ENCODE measurements around the gene GPR3. TPM values are rescaled to one million over a fixed set of nuclear protein-coding genes. Genes with fewer than 3 reads are reported as not detected.

The GPR3 gene
- total and polyA plus RNA-seq, 2 of the 8 experiments (the other 6 are each of a cell fraction or from before 2014, with no cell fraction given): 9.9 to 26.5 TPM

GRCh38 chr1:27412502-27412901 is 20.1 kb downstream of the GPR3 start:
- H2BK5ac ChIP-seq (ENCODE audit: low read depth, low read length): no peak overlapping the region
- ChIA-PET POLR2A (ENCODE audit: partially characterized antibody) (no interaction called here), CTCF (ENCODE audit: partially characterized antibody) (interaction anchor here (0.9 to 37.8 kb wide), 10 partner anchors 9 to 251 kb away, joined by 3 to 863 read pairs (median 8); partner anchors contain the start of gene AHDC1)
- H4K5ac ChIP-seq (ENCODE audit: insufficient read length, low read depth, low read length): no peak overlapping the region
- H3K9me3 ChIP-seq (ENCODE audit: insufficient read depth in 2 of 2, low read depth in 1 of 2, low read length in 1 of 2): no peaks in the 10 kb centered on the region
- no peak overlapping the region for H3K9ac ChIP-seq (replicated peaks in 1 of 4; ENCODE audit: extremely low read depth in 1 of 4, low read depth in 3 of 4, low read length in 3 of 4)
- H4K91ac ChIP-seq (replicated peaks; ENCODE audit: insufficient read length, low read length): no peak overlapping the region
- DNase-seq (ENCODE audit: low read depth in 1 of 2, low spot score in 2 of 2) (no peak), FAIRE-seq (no peak)
- no peaks in the 10 kb centered on the region for H3K27me3 ChIP-seq (replicated peaks in 1 of 4; ENCODE audit: control insufficient read depth in 3 of 4, extremely low read depth in 1 of 4, insufficient read depth in 3 of 4, low read length in 3 of 4)
- TF ChIP-seq BCL11A (IDR thresholded peaks at IDR 0.05; ENCODE audit: low read depth in 2 of 2, low read length in 2 of 2): no peak
- TF ChIP-seq, protein P1, sequence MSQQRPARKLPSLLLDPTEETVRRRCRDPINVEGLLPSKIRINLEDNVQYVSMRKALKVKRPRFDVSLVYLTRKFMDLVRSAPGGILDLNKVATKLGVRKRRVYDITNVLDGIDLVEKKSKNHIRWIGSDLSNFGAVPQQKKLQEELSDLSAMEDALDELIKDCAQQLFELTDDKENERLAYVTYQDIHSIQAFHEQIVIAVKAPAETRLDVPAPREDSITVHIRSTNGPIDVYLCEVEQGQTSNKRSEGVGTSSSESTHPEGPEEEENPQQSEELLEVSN (IDR thresholded peaks at IDR 0.05): no peak
- no peak for TF ChIP-seq NRF1 (IDR thresholded peaks at IDR 0.05; ENCODE audit: low read depth, low read length)
- no peak for TF ChIP-seq HDAC2 (IDR thresholded peaks at IDR 0.05; ENCODE audit: borderline replicate concordance in 1 of 2, low read depth in 2 of 2, low read length in 2 of 2)
- TF ChIP-seq SIN3A (conservative IDR thresholded peaks at IDR 0.05 in 1 of 2, IDR thresholded peaks at IDR 0.05 in 1 of 2; ENCODE audit: low read depth in 1 of 2, low read length in 2 of 2): no peak
- no peak for TF ChIP-seq TEAD4 (IDR thresholded peaks at IDR 0.05; ENCODE audit: low read depth, low read length)
- TF ChIP-seq CHD1 (IDR thresholded peaks at IDR 0.05; ENCODE audit: low read depth, low read length): no peak
- TF ChIP-seq CEBPB (IDR thresholded peaks at IDR 0.05; ENCODE audit: low read depth, low read length): no peak
- no peak for TF ChIP-seq CREB1 (IDR thresholded peaks at IDR 0.05)
- TF ChIP-seq TAF1 (IDR thresholded peaks at IDR 0.05; ENCODE audit: low read depth, low read length): no peak
- TF ChIP-seq JUN (IDR thresholded peaks at IDR 0.05; ENCODE audit: low read depth, low read length): no peak
- TF ChIP-seq PHF8 (conservative IDR thresholded peaks at IDR 0.05; ENCODE audit: low read depth, low read length): no peak
- TF ChIP-seq TCF12 (IDR thresholded peaks at IDR 0.05; ENCODE audit: low read depth, low read length): no peak
- TF ChIP-seq EZH2 (IDR thresholded peaks at IDR 0.05; ENCODE audit: low read depth, low read length, severe bottlenecking): no peak
- no peaks in the 10 kb centered on the region for H3K23me2 ChIP-seq (ENCODE audit: low read depth, low read length)
- no peaks in the 10 kb centered on the region for H3K4me1 ChIP-seq (replicated peaks in 1 of 4; ENCODE audit: control insufficient read depth in 3 of 4, insufficient read depth in 4 of 4, low read length in 3 of 4)
- H3K18ac ChIP-seq (ENCODE audit: extremely low read depth, low read length): no peak overlapping the region
- H3K23ac ChIP-seq (ENCODE audit: insufficient read length): no peak overlapping the region
- H3K79me2 ChIP-seq (ENCODE audit: control insufficient read depth in 1 of 2, insufficient read depth in 2 of 2, low read length in 2 of 2): no peaks in the 10 kb centered on the region; a peak in 1 of 4 replicates
- H3K14ac ChIP-seq (ENCODE audit: insufficient read length): no peak overlapping the region
- no peak overlapping the region for H2AFZ ChIP-seq (ENCODE audit: low read length)
- H3K27ac ChIP-seq (ENCODE audit: low read depth, low read length): no peak overlapping the region
- H2AK5ac ChIP-seq (ENCODE audit: low read depth, low read length): no peak overlapping the region
- no peak overlapping the region for H3K4ac ChIP-seq (replicated peaks; ENCODE audit: insufficient read length, low read depth, low read length)
- H3K79me1 ChIP-seq (ENCODE audit: low read depth, low read length): no peaks in the 10 kb centered on the region; the same call in 1 of the 2 replicates
- no peak overlapping the region for H2BK12ac ChIP-seq (ENCODE audit: low read depth, low read length)
- H4K8ac ChIP-seq (ENCODE audit: extremely low read depth, insufficient read depth, low read length): no peak overlapping the region
- 94% methylated on average over 4 of the region's 4 CpGs; no CpG with 5 or more reads in 1 of the 2 experiments for WGBS, 2 experiments (ENCODE audit: extremely low coverage in 1 of 2, insufficient coverage in 1 of 2, insufficient read length in 1 of 2, insufficient replicate concordance in 2 of 2, low coverage in 1 of 2, low lambda C conversion rate in 2 of 2, missing lambda C conversion rate in 1 of 2)
- H3K4me3 ChIP-seq (ENCODE audit: extremely low read depth in 1 of 4, insufficient read depth in 2 of 4, low read depth in 3 of 4, low read length in 4 of 4): no peak overlapping the region
- no peak overlapping the region for H3K4me2 ChIP-seq (ENCODE audit: insufficient read depth in 1 of 2, low read depth in 2 of 2, low read length in 2 of 2)
- H3K36me3 ChIP-seq (ENCODE audit: control insufficient read depth in 2 of 4, insufficient read depth in 4 of 4, low read length in 3 of 4): peaks cover 27 to 76% (median 56%) of the 10 kb centered on the region in 4 experiments
- no peak overlapping the region for H3K56ac ChIP-seq (replicated peaks; ENCODE audit: insufficient read length, low read depth, low read length)
- H2BK20ac ChIP-seq (ENCODE audit: low read length): no peak overlapping the region
- H2BK15ac ChIP-seq (ENCODE audit: low read length): no peak overlapping the region
- H2BK120ac ChIP-seq (replicated peaks; ENCODE audit: low read depth, low read length): no peak overlapping the region
- H4K20me1 ChIP-seq (replicated peaks in 1 of 2; ENCODE audit: control insufficient read depth in 1 of 2, insufficient read depth in 2 of 2, low read length in 2 of 2): peaks cover 0 to 2% of the 10 kb centered on the region in 2 experiments

Data from H1 (cell line).